ENCODE results near the gene CCDC167. TPM values are rescaled to one million over a fixed set of nuclear protein-coding genes. Genes with fewer than 3 reads are reported as not detected.
"Not testable (repeated sequence)": the region's sequence is repeated elsewhere in the genome, so short reads cannot be mapped to it uniquely, and the experiment has no call there.

CCDC167 gene
- total RNA-seq, 2 experiments from 2014 or later, result 52.2 to 55.0 TPM

DNA sequence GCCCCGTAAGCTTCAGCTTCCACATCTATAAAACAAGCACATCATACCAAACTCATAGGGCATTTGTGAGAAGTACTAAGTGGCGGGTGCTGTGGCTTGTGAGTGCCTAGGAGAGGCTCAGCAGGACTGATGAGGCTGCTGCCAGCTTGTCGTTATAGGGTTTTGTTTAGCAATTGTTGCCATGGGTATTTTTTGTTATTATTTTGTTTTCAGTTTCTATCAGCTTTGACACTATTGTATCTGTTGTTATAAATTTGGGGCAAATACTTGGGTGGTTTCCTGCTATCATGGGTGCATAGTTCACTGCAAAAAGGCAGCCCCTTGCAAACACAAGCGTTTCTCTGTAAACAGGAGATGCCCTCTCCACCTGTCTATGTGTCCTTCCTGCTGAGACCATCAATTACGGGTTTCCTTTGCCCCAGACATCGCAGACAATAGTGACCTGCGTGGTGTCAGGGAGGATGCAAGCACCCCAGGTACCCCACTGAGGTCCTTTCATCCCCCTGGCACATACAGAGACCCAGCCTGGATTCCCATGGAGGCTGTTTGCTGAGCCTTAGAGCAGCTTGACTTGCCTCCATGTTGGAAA lies 3.1 kb upstream of the CCDC167 start:
- ChIA-PET CTCF (interaction anchor here (1.2 to 4.6 kb wide), 4 partner anchors 8 to 13 kb away, joined by 3 to 33 read pairs (median 9); no protein-coding TSS in a partner anchor), POLR2A (interaction anchor here (0.7 to 10.5 kb wide), 9 partner anchors 9 to 629 kb away, joined by 3 to 225 read pairs (median 5); partner anchors contain the start of genes CMTR1, TBC1D22B, TMEM217 and ZFAND3)
- Mint-ChIP-seq H3K4me1 (peaks cover 65% of the 10 kb centered on the region), H3K4me3 (no peak overlapping the region), H3K27ac (peak overlapping the region; percentile 97), H3K36me3 (ENCODE audit: low read depth) (peaks cover 7% of the 10 kb centered on the region), H3K27me3 (no peaks in the 10 kb centered on the region), H3K9me3 (no peaks in the 10 kb centered on the region)
- DNase-seq, result peak; percentile 55

DNA sequence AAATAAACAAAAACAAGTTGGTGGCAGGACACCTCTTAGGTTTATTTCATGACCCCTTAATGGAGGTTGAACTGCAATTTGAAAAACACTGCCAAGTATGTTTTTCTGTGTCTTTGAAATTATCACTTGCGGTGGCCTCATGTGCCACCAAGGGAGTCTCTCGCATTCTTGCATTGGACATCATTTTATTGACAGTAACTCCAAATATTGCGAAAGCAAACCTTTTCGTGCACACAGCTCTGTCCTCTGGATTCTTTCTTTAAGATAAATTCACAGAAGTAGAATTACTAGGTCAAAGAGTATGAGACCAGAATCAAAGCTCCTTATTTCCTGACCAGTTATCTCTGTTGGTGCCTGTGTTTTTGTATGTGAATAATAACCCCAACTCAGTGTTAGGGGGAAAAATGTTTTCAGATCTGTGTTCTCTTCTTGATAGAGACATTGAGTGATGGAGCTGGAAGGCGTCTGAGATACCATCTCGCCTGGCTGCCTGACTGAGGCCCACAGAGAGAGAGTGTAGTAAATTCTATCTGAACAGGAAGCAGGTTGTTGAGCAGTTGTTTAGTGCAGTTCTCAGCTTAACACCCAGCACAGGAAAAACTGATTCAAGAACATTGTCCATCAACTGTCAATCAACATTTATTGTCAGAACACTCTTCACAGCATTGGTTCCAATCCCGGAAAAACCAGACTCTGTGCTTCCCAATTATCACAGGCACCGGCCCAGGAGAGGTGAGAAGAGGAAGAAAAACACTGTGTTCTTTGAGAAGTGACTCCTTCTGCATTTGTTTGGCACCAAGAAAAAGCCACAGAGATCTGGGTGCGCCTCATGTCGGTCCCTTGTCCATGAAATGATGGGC lies 2.2 kb upstream of the CCDC167 start:
- H3K27ac Mint-ChIP-seq, result peak overlapping the region; percentile 97
- H3K4me3 Mint-ChIP-seq, result peak overlapping the region; percentile 45
- peaks cover 68% of the 10 kb centered on the region for H3K4me1 Mint-ChIP-seq
- CTCF ChIA-PET, result interaction anchor here (0.7 to 4.6 kb wide), 6 partner anchors 7 to 64 kb away, joined by 3 to 33 read pairs (median 4); no protein-coding TSS in a partner anchor
- POLR2A ChIA-PET, result interaction anchor here (1.0 to 10.5 kb wide), 8 partner anchors 10 to 317 kb away, joined by 3 to 225 read pairs (median 6); partner anchors contain the start of genes CMTR1, MDGA1 and ZFAND3
- H3K36me3 Mint-ChIP-seq (ENCODE audit: low read depth), result peaks cover 7% of the 10 kb centered on the region
- H3K9me3 Mint-ChIP-seq, result no peaks in the 10 kb centered on the region
- peak; percentile 56 for DNase-seq
- H3K27me3 Mint-ChIP-seq, result no peaks in the 10 kb centered on the region

DNA sequence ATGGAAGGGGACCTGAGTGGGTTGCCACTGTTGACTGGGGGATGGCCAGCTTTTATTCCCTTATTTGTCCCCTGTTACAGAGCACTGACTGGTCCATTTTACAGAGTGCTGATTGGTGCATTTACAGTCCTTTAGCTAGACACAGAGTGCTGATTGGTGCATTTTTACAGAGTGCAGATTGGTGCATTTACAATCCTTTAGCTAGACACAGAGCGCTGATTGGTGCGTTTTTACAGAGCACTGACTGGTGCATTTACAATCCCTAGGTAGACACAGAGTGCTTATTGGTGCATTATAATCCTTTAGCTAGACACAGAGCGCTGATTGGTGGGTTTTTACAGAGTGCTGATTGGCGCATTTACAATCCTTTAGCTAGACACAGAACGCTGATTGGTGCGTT lies 1.2 kb upstream of the CCDC167 start:
- POLR2A ChIA-PET, result interaction anchor here (1.6 to 10.5 kb wide), 4 partner anchors 9 to 68 kb away, joined by 6 to 225 read pairs (median 24); partner anchors contain the start of gene CMTR1
- H3K36me3 Mint-ChIP-seq (ENCODE audit: low read depth); H3K4me3 Mint-ChIP-seq; H3K9me3 Mint-ChIP-seq; DNase-seq; H3K27me3 Mint-ChIP-seq: not testable (repeated sequence)
- Mint-ChIP-seq H3K27ac (peak overlapping the region; percentile 48), H3K4me1 (peaks cover 74% of the 10 kb centered on the region)
- CTCF ChIA-PET, result interaction anchor here (1.3 to 4.6 kb wide), 3 partner anchors 13 to 18 kb away, joined by 3 to 33 read pairs (median 12); no protein-coding TSS in a partner anchor

DNA sequence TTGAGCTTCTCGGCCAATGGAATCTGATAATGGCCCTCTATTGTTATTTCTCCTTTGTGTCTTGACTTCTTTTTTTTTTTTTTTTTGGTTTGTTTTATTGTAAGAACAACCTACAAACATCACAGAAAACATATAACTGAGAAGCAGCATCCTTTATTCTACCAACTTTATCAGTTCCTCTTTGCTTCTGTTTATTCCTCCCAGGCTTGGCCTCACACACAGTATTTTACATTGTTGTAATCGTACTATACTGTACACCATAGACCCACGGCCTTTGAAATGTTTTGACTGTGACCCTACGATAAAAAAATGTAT lies 558 bp upstream of the CCDC167 start:
- no peaks in the 10 kb centered on the region for H3K27me3 Mint-ChIP-seq
- POLR2A ChIA-PET, result interaction anchor here (0.7 to 10.5 kb wide), 7 partner anchors 8 to 471 kb away, joined by 4 to 225 read pairs (median 5); partner anchors contain the start of genes CMTR1 and MDGA1

GRCh38 chr6:37496951-37497885 lies 2.5 kb downstream of the CCDC167 start:
- H3K4me1 Mint-ChIP-seq, result peaks cover 80% of the 10 kb centered on the region
- H3K9me3 Mint-ChIP-seq, result no peaks in the 10 kb centered on the region
- no peak overlapping the region for H3K27ac Mint-ChIP-seq
- no peak overlapping the region for H3K4me3 Mint-ChIP-seq
- ChIA-PET POLR2A (interaction anchor here (1.6 to 3.5 kb wide), 2 partner anchors 19 to 50 kb away, joined by 5 to 22 read pairs; no protein-coding TSS in a partner anchor), CTCF (interaction anchor here (1.1 to 1.4 kb wide), 2 partner anchors 20 to 195 kb away, joined by 3 to 4 read pairs; no protein-coding TSS in a partner anchor)
- DNase-seq, result no peak
- no peaks in the 10 kb centered on the region for H3K27me3 Mint-ChIP-seq
- H3K36me3 Mint-ChIP-seq (ENCODE audit: low read depth), result peaks cover 16% of the 10 kb centered on the region

More for the DNA sequence above, 558 bp upstream of the CCDC167 start:
- Mint-ChIP-seq H3K27ac (peak overlapping the region; percentile 90), H3K4me1 (peaks cover 80% of the 10 kb centered on the region), H3K9me3 (no peaks in the 10 kb centered on the region), H3K4me3 (peak overlapping the region; percentile 96), H3K36me3 (ENCODE audit: low read depth) (peaks cover 11% of the 10 kb centered on the region)
- DNase-seq, result no peak
- CTCF ChIA-PET, result interaction anchor here (0.6 to 4.6 kb wide), 2 partner anchors 16 to 67 kb away, joined by 3 to 33 read pairs; no protein-coding TSS in a partner anchor

DNA sequence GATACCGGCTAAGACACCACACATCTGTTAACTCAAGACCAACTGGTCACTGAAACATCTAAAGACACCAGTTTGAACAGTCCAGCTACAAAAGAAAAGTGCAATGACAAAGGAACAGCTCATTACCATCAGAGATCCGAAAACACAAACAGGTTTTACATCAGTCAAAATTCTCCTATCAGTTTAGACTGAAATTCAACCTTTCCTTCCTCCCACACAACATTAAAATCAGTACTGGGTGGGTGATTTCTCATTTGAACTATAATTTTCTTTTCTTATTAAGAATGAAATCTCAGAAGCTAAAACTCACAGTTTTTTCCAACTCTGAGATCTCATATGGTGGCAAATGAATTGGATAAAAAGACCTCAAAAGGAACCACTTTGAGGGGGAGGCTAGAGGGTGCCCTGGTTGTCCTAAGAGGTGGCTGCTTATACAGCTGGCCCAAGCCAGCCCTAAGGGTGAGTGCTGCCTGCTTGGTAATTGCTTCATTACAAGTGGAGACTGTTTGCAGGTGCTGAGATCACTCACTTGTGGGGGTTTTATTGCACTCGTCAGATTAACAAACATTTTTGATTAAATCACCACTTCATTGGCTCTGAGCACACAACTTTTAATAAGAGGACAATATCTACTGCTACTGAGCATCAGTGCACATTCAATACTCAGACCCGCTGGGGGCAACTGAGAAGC lies 4.3 kb downstream of the CCDC167 start:
- CTCF ChIA-PET, result interaction anchor here (0.9 to 2.1 kb wide), 4 partner anchors 10 to 197 kb away, joined by 3 to 6 read pairs (median 4); no protein-coding TSS in a partner anchor
- peaks cover 84% of the 10 kb centered on the region for H3K4me1 Mint-ChIP-seq
- POLR2A ChIA-PET, result interaction anchor here (1.0 to 3.5 kb wide), 6 partner anchors 8 to 202 kb away, joined by 3 to 22 read pairs (median 4); partner anchors contain the start of genes CMTR1 and MDGA1
- DNase-seq, result no peak
- H3K4me3 Mint-ChIP-seq, result no peak overlapping the region
- peaks cover 16% of the 10 kb centered on the region for H3K36me3 Mint-ChIP-seq (ENCODE audit: low read depth)
- no peaks in the 10 kb centered on the region for H3K9me3 Mint-ChIP-seq
- H3K27ac Mint-ChIP-seq, result peak overlapping the region; percentile 48
- no peaks in the 10 kb centered on the region for H3K27me3 Mint-ChIP-seq

- Mint-ChIP-seq H3K4me1 (peaks cover 84% of the 10 kb centered on the region), H3K36me3 (ENCODE audit: low read depth) (peaks cover 14% of the 10 kb centered on the region), H3K27me3 (no peaks in the 10 kb centered on the region), H3K27ac (no peak overlapping the region), H3K9me3 (no peaks in the 10 kb centered on the region), H3K4me3 (no peak overlapping the region)
- CTCF ChIA-PET, result interaction anchor here (2.1 kb wide), 1 partner anchor 72 kb away, joined by 6 read pairs; no protein-coding TSS in a partner anchor
- POLR2A ChIA-PET, result interaction anchor here (3.3 to 3.5 kb wide), 2 partner anchors 9 to 23 kb away, joined by 22 to 27 read pairs; no protein-coding TSS in a partner anchor
- DNase-seq, result no peak
Measured at GRCh38 chr6:37493661-37493995, 6.1 kb downstream of the CCDC167 start.

DNA sequence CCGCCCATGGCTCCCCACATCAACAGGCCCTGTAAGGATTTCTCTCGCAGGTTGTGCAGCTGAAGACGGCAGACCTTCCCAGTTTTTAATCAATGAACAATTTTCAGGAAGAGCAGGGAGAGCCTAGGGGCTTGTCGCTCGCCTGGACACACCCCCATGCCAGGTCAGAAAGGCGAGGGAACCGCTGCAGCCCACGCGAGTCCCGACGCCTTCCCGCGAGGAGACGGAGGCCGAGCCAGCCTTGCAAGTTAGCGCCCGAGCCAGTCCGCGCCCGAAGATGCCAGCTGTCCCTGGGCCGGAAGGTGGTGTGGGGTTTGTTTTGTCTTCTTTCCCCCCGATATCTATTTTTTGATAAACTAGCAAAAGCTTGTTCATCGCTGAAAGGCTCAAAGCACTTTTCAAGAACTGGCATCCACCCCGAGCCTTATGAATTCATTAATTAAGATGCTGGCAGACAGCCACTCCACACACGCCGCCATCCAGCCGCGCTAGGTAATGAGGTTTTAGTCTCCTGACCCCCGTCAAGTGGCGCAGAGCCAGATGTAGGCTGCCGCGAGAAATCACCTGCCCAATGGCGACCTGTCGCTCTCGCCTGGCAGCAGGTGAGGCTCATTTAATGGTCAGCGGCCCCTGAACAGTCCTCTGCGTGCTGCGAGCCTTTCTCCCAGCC lies 6.6 kb downstream of the CCDC167 start:
- Mint-ChIP-seq H3K4me1 (peaks cover 85% of the 10 kb centered on the region), H3K27ac (no peak overlapping the region), H3K4me3 (no peak overlapping the region), H3K27me3 (no peaks in the 10 kb centered on the region), H3K9me3 (no peaks in the 10 kb centered on the region), H3K36me3 (ENCODE audit: low read depth) (peaks cover 16% of the 10 kb centered on the region)
- no peak for DNase-seq
- ChIA-PET CTCF (interaction anchor here (2.9 kb wide), 1 partner anchor 24 kb away, joined by 15 read pairs; no protein-coding TSS in a partner anchor), POLR2A (interaction anchor here (3.1 to 3.3 kb wide), 2 partner anchors 9 to 24 kb away, joined by 27 to 29 read pairs; no protein-coding TSS in a partner anchor)

- H3K27ac Mint-ChIP-seq, result peak overlapping the region; percentile 56
- H3K27me3 Mint-ChIP-seq, result no peaks in the 10 kb centered on the region
- peaks cover 83% of the 10 kb centered on the region for H3K4me1 Mint-ChIP-seq
- no peak overlapping the region for H3K4me3 Mint-ChIP-seq
- ChIA-PET CTCF (interaction anchor here (0.5 to 2.9 kb wide), 5 partner anchors 10 to 195 kb away, joined by 3 to 16 read pairs (median 4); no protein-coding TSS in a partner anchor), POLR2A (interaction anchor here (1.0 to 3.3 kb wide), 5 partner anchors 7 to 24 kb away, joined by 3 to 29 read pairs (median 5); partner anchors contain the start of gene CCDC167)
- no peak for DNase-seq
- H3K9me3 Mint-ChIP-seq, result no peaks in the 10 kb centered on the region
- H3K36me3 Mint-ChIP-seq (ENCODE audit: low read depth), result peaks cover 19% of the 10 kb centered on the region
Measured at GRCh38 chr6:37492236-37492972, 7.3 kb downstream of the CCDC167 start.

GRCh38 chr6:37491830-37492208 lies 7.9 kb downstream of the CCDC167 start:
- peak overlapping the region; percentile 56 for H3K27ac Mint-ChIP-seq
- H3K4me1 Mint-ChIP-seq, result peaks cover 78% of the 10 kb centered on the region
- ChIA-PET CTCF (interaction anchor here (0.5 to 2.9 kb wide), 5 partner anchors 10 to 196 kb away, joined by 3 to 16 read pairs (median 4); no protein-coding TSS in a partner anchor), POLR2A (interaction anchor here (0.7 to 3.3 kb wide), 8 partner anchors 8 to 70 kb away, joined by 3 to 29 read pairs (median 4); partner anchors contain the start of gene CCDC167)
- H3K4me3 Mint-ChIP-seq, result no peak overlapping the region
- H3K36me3 Mint-ChIP-seq (ENCODE audit: low read depth), result peaks cover 19% of the 10 kb centered on the region
- no peaks in the 10 kb centered on the region for H3K27me3 Mint-ChIP-seq
- DNase-seq, result no peak
- no peaks in the 10 kb centered on the region for H3K9me3 Mint-ChIP-seq
